Measurements from ENCODE around the gene SRGAP1. TPM values are rescaled to one million over a fixed set of nuclear protein-coding genes. Genes with fewer than 3 reads are reported as not detected.

The SRGAP1 gene
- total and polyA plus RNA-seq, 9 of the 15 experiments (the other 6 are each of a cell fraction or from before 2014, with no cell fraction given): 0.01 to 0.13 (median 0.04) TPM; not detected in 3

DNA sequence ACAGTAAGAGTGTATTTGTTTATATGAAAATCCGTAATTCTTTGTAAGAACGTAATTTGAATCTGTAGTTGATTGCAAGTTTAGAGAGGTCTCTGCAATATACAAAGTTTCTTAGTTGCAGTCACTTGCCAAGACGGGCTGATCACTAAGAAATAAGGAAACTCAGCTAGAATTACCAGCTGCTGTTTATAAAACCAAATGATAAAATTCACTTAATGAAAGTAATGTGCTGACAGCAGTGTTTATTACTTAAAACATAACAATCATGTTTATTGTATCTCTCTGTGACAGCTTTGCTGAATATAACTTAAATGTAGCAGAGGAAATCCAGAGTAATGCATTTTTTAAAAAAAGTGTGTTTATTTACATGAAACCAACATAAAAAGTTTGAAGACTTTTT is 31.2 kb downstream of the SRGAP1 start:
- Histone ChIP-seq H4K20me1 (replicated peaks; ENCODE audit: control insufficient read depth, insufficient read depth, low read length) (no peaks in the 10 kb centered on the region), H3K36me3 (ENCODE audit: control insufficient read depth, insufficient read depth, low read length) (no peaks in the 10 kb centered on the region), H3K9me1 (ENCODE audit: control insufficient read depth, insufficient read depth, low read length) (no peaks in the 10 kb centered on the region), H3K27me3 (ENCODE audit: control insufficient read depth in 2 of 2, insufficient read depth in 2 of 2, low read length in 2 of 2) (peaks cover 0 to 4% of the 10 kb centered on the region in 2 experiments; a peak in 2 of 5 replicates), H2AFZ (ENCODE audit: low read depth, low read length) (no peak overlapping the region), H3K4me3 (no peak overlapping the region), H3K79me2 (ENCODE audit: control insufficient read depth, insufficient read depth, low read length) (no peaks in the 10 kb centered on the region), H3K9ac (ENCODE audit: insufficient read depth in 1 of 2, low read depth in 2 of 2, low read length in 2 of 2) (no peak overlapping the region), H3K4me1 (replicated peaks in 1 of 2; ENCODE audit: control insufficient read depth in 2 of 2, insufficient read depth in 2 of 2, low read length in 2 of 2) (no peaks in the 10 kb centered on the region), H3K27ac (ENCODE audit: extremely low read depth, low read depth, low read length) (no peak overlapping the region), H3K9me3 (replicated peaks; ENCODE audit: control insufficient read depth, insufficient read depth, low read depth, low read length) (no peaks in the 10 kb centered on the region), H3K4me2 (ENCODE audit: insufficient read depth, low read length) (no peak overlapping the region)
- in situ Hi-C loops (cut with MboI): no loop called here
- BruUV-seq (replicated peaks): no TSS peak
- DNase-seq (ENCODE audit: extremely low read depth in 1 of 4, low spot score in 3 of 4) (no peak), ATAC-seq (no peak), FAIRE-seq (no peak)
- intact Hi-C loops (cut with micrococcal nuclease): no loop called here
- no peak for TF ChIP-seq PML (IDR thresholded peaks at IDR 0.05; ENCODE audit: low read length)
- TF ChIP-seq SMARCA4 (IDR thresholded peaks at IDR 0.05): no peak
- no peak for TF ChIP-seq ZNF592 (IDR thresholded peaks at IDR 0.05)
- TF ChIP-seq POLR2AphosphoS2 (IDR thresholded peaks at IDR 0.05; ENCODE audit: low read length): no peak
- 0% methylated on average over 3 of the region's 3 CpGs for WGBS (ENCODE audit: insufficient coverage, low coverage, missing lambda C conversion rate)
- ChIA-PET POLR2A (no interaction called here), CTCF (ENCODE audit: low intra/inter-chr PET ratio) (no interaction called here)

Measured in K562 (cell line).